RWPE2 (cell line): Measurements from ENCODE around the gene STRIT1.

ENCODE experiments used
- ATAC-seq: fragments of 200-7000 bp; cut with Tn5 transposase; 3 replicates; pipeline ENCODE4 v1.9.1; 2021; ENCODE audit warnings: low read depth
- DNase-seq: peaks from one replicate; pipeline ENCODE4 v3.0.0-alpha.2; 2020; ENCODE audit warnings: low spot score
- H3K27ac ChIP-seq: fragments of 450-650 bp; 2 replicates; pipeline ENCODE4 v1.5.1; 2017; ENCODE audit warnings: mild to moderate bottlenecking; ENCODE audit not compliant: poor library complexity, severe bottlenecking
- H3K27me3 ChIP-seq: fragments of 250-450 bp; sonication (Bioruptor Pico); 2 replicates; pipeline ENCODE4 v1.5.1; 2021; ENCODE audit warnings: mild to moderate bottlenecking, moderate library complexity; ENCODE audit not compliant: insufficient read depth, poor library complexity, severe bottlenecking
- H3K36me3 ChIP-seq: fragments of 250-450 bp; sonication (Bioruptor Pico); 2 replicates; pipeline ENCODE4 v1.5.1; 2020; ENCODE audit warnings: low read depth, mild to moderate bottlenecking, moderate library complexity
- H3K4me1 ChIP-seq: fragments of 250-450 bp; sonication (Bioruptor Pico); 2 replicates; pipeline ENCODE4 v1.5.1; 2021; ENCODE audit warnings: mild to moderate bottlenecking, moderate library complexity; ENCODE audit not compliant: insufficient read depth, poor library complexity, severe bottlenecking
- H3K4me3 ChIP-seq: fragments of 250-450 bp; sonication (Bioruptor Pico); 2 replicates; pipeline ENCODE4 v1.5.1; 2021; ENCODE audit warnings: mild to moderate bottlenecking, moderate library complexity; ENCODE audit not compliant: severe bottlenecking
- H3K9me3 ChIP-seq: fragments of 250-450 bp; sonication (Bioruptor Pico); 2 replicates; pipeline ENCODE4 v1.5.1; 2021; ENCODE audit warnings: mild to moderate bottlenecking, moderate library complexity; ENCODE audit not compliant: severe bottlenecking
- CTCF ChIP-seq: fragments of 450-650 bp; IDR thresholded peaks from one replicate; pipeline ENCODE4 v1.5.1; 2017; ENCODE audit warnings: mild to moderate bottlenecking, moderate library complexity; ENCODE audit not compliant: poor library complexity, severe bottlenecking

Gene STRIT1

GRCh38 chr3:155302481-155302880, 9.0 kb upstream of the STRIT1 start:
- Histone ChIP-seq H3K4me3 (no peak overlapping the region), H3K9me3 (no peaks in the 10 kb centered on the region), H3K27me3 (no peaks in the 10 kb centered on the region), H3K27ac (no peak overlapping the region), H3K36me3 (no peaks in the 10 kb centered on the region), H3K4me1 (no peaks in the 10 kb centered on the region)
- DNase-seq (no peak), ATAC-seq (no peak)
- TF ChIP-seq CTCF, result no peak

GRCh38 chr3:155297100-155297499, 3.6 kb upstream of the STRIT1 start:
- Histone ChIP-seq H3K36me3 (no peaks in the 10 kb centered on the region), H3K9me3 (no peaks in the 10 kb centered on the region), H3K27me3 (no peaks in the 10 kb centered on the region), H3K4me1 (no peaks in the 10 kb centered on the region), H3K27ac (no peak overlapping the region), H3K4me3 (no peak overlapping the region)
- DNase-seq (no peak), ATAC-seq (no peak)
- TF ChIP-seq CTCF, result no peak

- Histone ChIP-seq H3K27ac (no peak overlapping the region), H3K4me3 (no peak overlapping the region), H3K36me3 (no peaks in the 10 kb centered on the region), H3K27me3 (no peaks in the 10 kb centered on the region), H3K4me1 (no peaks in the 10 kb centered on the region), H3K9me3 (no peaks in the 10 kb centered on the region)
- ATAC-seq, result no peak
- no peak for TF ChIP-seq CTCF
- DNase-seq, result no peak
Observed at GRCh38 chr3:155296413-155296812, 2.9 kb upstream of the STRIT1 start.

- Histone ChIP-seq H3K4me1 (no peaks in the 10 kb centered on the region), H3K27ac (no peak overlapping the region), H3K4me3 (no peak overlapping the region), H3K9me3 (no peaks in the 10 kb centered on the region), H3K36me3 (no peaks in the 10 kb centered on the region), H3K27me3 (no peaks in the 10 kb centered on the region)
- TF ChIP-seq CTCF, result no peak
- DNase-seq, result no peak
- ATAC-seq, result no peak
Observed at GRCh38 chr3:155292693-155293092, 790 bp downstream of the STRIT1 start.

- no peak for ATAC-seq
- H3K4me3 ChIP-seq, result no peak overlapping the region
- H3K9me3 ChIP-seq, result no peaks in the 10 kb centered on the region
- H3K27me3 ChIP-seq, result no peaks in the 10 kb centered on the region
- H3K27ac ChIP-seq, result no peak overlapping the region
- no peak for DNase-seq
- no peak for TF ChIP-seq CTCF
- no peaks in the 10 kb centered on the region for H3K4me1 ChIP-seq
- H3K36me3 ChIP-seq, result no peaks in the 10 kb centered on the region
Observed at GRCh38 chr3:155292133-155292532, 1.4 kb downstream of the STRIT1 start.
